Measurements from ENCODE around the gene TCF7L2.

The TCF7L2 gene

GRCh38 chr10:112956631-112957350 lies 6.7 kb downstream of the TCF7L2 start:
- no peak for TF ChIP-seq CTCF (IDR thresholded peaks at IDR 0.05; ENCODE audit: control insufficient read depth, insufficient read depth, low read depth, low read length, missing control alignments)
- no peak overlapping the region for H3K4me3 ChIP-seq (ENCODE audit: control insufficient read depth, low read depth, low read length)
- no peak for DNase-seq (ENCODE audit: low read depth)

GRCh38 chr10:112957640-112958092 lies 7.6 kb downstream of the TCF7L2 start:
- no peak for DNase-seq (ENCODE audit: low read depth)
- no peak overlapping the region for H3K4me3 ChIP-seq (ENCODE audit: control insufficient read depth, low read depth, low read length)
- no peak for TF ChIP-seq CTCF (IDR thresholded peaks at IDR 0.05; ENCODE audit: control insufficient read depth, insufficient read depth, low read depth, low read length, missing control alignments)

- no peak overlapping the region for H3K4me3 ChIP-seq (ENCODE audit: control insufficient read depth, low read depth, low read length)
- peak; percentile 96 for DNase-seq (ENCODE audit: low read depth)
- TF ChIP-seq CTCF (IDR thresholded peaks at IDR 0.05; ENCODE audit: control insufficient read depth, insufficient read depth, low read depth, low read length, missing control alignments) = no peak
These were observed 8.4 kb downstream of the TCF7L2 start for GRCh38 chr10:112958275-112958995.

- no peak overlapping the region for H3K4me3 ChIP-seq (ENCODE audit: control insufficient read depth, low read depth, low read length)
- no peak for TF ChIP-seq CTCF (IDR thresholded peaks at IDR 0.05; ENCODE audit: control insufficient read depth, insufficient read depth, low read depth, low read length, missing control alignments)
- DNase-seq (ENCODE audit: low read depth) = peak; percentile 52
These were observed 9.3 kb downstream of the TCF7L2 start for GRCh38 chr10:112959207-112959838.

GRCh38 chr10:112960151-112960681 lies 10.2 kb downstream of the TCF7L2 start:
- DNase-seq (ENCODE audit: low read depth) = no peak
- no peak overlapping the region for H3K4me3 ChIP-seq (ENCODE audit: control insufficient read depth, low read depth, low read length)
- no peak for TF ChIP-seq CTCF (IDR thresholded peaks at IDR 0.05; ENCODE audit: control insufficient read depth, insufficient read depth, low read depth, low read length, missing control alignments)

- no peak overlapping the region for H3K4me3 ChIP-seq (ENCODE audit: control insufficient read depth, low read depth, low read length)
- no peak for TF ChIP-seq CTCF (IDR thresholded peaks at IDR 0.05; ENCODE audit: control insufficient read depth, insufficient read depth, low read depth, low read length, missing control alignments)
- no peak for DNase-seq (ENCODE audit: low read depth)
These were observed 11.6 kb downstream of the TCF7L2 start for GRCh38 chr10:112961609-112962008.

Measured in AG09309 (cell line).